KOPT-K1 (cell line): ENCODE results near the gene SLC6A19.

Source experiments
- H3K27ac ChIP-seq: fragments of 200-600 bp; sonication (generic); 2 replicates; pipeline ENCODE4 v1.5.1; 2016; ENCODE audit warnings: antibody characterized with exemption, mild to moderate bottlenecking, low read depth, low read length; ENCODE audit not compliant: poor library complexity, severe bottlenecking
- H3K36me3 ChIP-seq: fragments of 200-600 bp; sonication (generic); 2 replicates; pipeline ENCODE4 v1.5.1; 2017; ENCODE audit warnings: antibody characterized with exemption, mild to moderate bottlenecking, low read length, moderate library complexity; ENCODE audit not compliant: insufficient read depth
- H3K9me3 ChIP-seq: fragments of 200-600 bp; sonication (generic); 2 replicates; pipeline ENCODE4 v1.5.1; 2017; ENCODE audit warnings: antibody characterized with exemption, low read length, mild to moderate bottlenecking; ENCODE audit not compliant: insufficient read depth, poor library complexity, severe bottlenecking

SLC6A19 gene

GRCh38 chr5:1182633-1183423 is 18.6 kb upstream of the SLC6A19 start:
- Histone ChIP-seq H3K36me3 (no peaks in the 10 kb centered on the region), H3K27ac (no peak overlapping the region), H3K9me3 (no peaks in the 10 kb centered on the region)

GRCh38 chr5:1183424-1184162 is 17.8 kb upstream of the SLC6A19 start:
- Histone ChIP-seq H3K9me3 (no peaks in the 10 kb centered on the region), H3K36me3 (no peaks in the 10 kb centered on the region), H3K27ac (no peak overlapping the region)

- Histone ChIP-seq H3K36me3 (no peaks in the 10 kb centered on the region), H3K27ac (no peak overlapping the region), H3K9me3 (no peaks in the 10 kb centered on the region)
These were observed 17.3 kb upstream of the SLC6A19 start for GRCh38 chr5:1184163-1184470.

GRCh38 chr5:1184481-1184880 is 16.9 kb upstream of the SLC6A19 start:
- no peaks in the 10 kb centered on the region for H3K9me3 ChIP-seq
- H3K36me3 ChIP-seq = no peaks in the 10 kb centered on the region
- H3K27ac ChIP-seq = no peak overlapping the region

GRCh38 chr5:1185038-1185627 is 16.3 kb upstream of the SLC6A19 start:
- Histone ChIP-seq H3K9me3 (no peaks in the 10 kb centered on the region), H3K36me3 (no peaks in the 10 kb centered on the region), H3K27ac (no peak overlapping the region)

GRCh38 chr5:1185629-1186350 is 15.6 kb upstream of the SLC6A19 start:
- Histone ChIP-seq H3K27ac (no peak overlapping the region), H3K9me3 (no peaks in the 10 kb centered on the region), H3K36me3 (no peaks in the 10 kb centered on the region)

- no peak overlapping the region for H3K27ac ChIP-seq
- H3K36me3 ChIP-seq = no peaks in the 10 kb centered on the region
- no peaks in the 10 kb centered on the region for H3K9me3 ChIP-seq
These were observed 14.8 kb upstream of the SLC6A19 start for GRCh38 chr5:1186351-1187233.

GRCh38 chr5:1187234-1187949 is 14.0 kb upstream of the SLC6A19 start:
- no peak overlapping the region for H3K27ac ChIP-seq
- H3K36me3 ChIP-seq = no peaks in the 10 kb centered on the region

GRCh38 chr5:1187950-1188334 is 13.5 kb upstream of the SLC6A19 start:
- no peaks in the 10 kb centered on the region for H3K9me3 ChIP-seq
- no peak overlapping the region for H3K27ac ChIP-seq
- no peaks in the 10 kb centered on the region for H3K36me3 ChIP-seq

More at GRCh38 chr5:1187234-1187949, 14.0 kb upstream of the SLC6A19 start:
- H3K9me3 ChIP-seq = no peaks in the 10 kb centered on the region

- Histone ChIP-seq H3K27ac (no peak overlapping the region), H3K9me3 (no peaks in the 10 kb centered on the region), H3K36me3 (no peaks in the 10 kb centered on the region)
These were observed 12.9 kb upstream of the SLC6A19 start for GRCh38 chr5:1188464-1188863.

GRCh38 chr5:1189269-1189668 is 12.1 kb upstream of the SLC6A19 start:
- Histone ChIP-seq H3K27ac (no peak overlapping the region), H3K9me3 (no peaks in the 10 kb centered on the region), H3K36me3 (no peaks in the 10 kb centered on the region)

GRCh38 chr5:1190278-1190677 is 11.1 kb upstream of the SLC6A19 start:
- no peak overlapping the region for H3K27ac ChIP-seq
- no peaks in the 10 kb centered on the region for H3K9me3 ChIP-seq
- no peaks in the 10 kb centered on the region for H3K36me3 ChIP-seq

GRCh38 chr5:1190837-1191239 is 10.6 kb upstream of the SLC6A19 start:
- Histone ChIP-seq H3K9me3 (no peaks in the 10 kb centered on the region), H3K36me3 (no peaks in the 10 kb centered on the region), H3K27ac (no peak overlapping the region)
